Stimulated activated CD4-positive, alpha-beta T cell treated with anti-CD3 and anti-CD28 coated beads, Interleukin-4, amount 100 ng/mL, for 1 hour (primary cell): ENCODE data around the gene APEH.
A peak's percentile ranks its signal among the peaks of the same experiment; 100 is the strongest.
"Not testable (repeated sequence)": the region's sequence is repeated elsewhere in the genome, so short reads cannot be mapped to it uniquely, and the experiment has no call there.

Experiments
- DNase-seq: peaks from one replicate; pipeline ENCODE4 v3.0.0-alpha.2; 2020

The APEH gene

DNA sequence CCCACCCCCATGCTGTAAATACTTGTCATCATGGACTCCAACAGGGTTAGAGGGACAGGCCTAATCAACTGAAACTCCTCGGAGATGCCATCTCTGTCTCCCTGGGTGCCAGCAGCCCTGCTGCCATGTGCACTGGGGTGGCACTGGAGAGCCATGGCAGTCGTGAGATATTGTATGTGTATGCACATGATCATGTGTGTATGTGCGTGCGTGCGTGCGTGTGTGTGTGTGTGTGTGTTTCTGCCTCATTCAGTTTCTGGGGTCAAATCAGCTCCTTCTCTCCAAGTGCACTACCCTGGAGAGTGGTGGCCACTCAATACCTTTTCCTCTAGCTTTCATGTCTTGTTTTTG, 3.2 kb upstream of the APEH start:
- DNase-seq = no peak

DNA sequence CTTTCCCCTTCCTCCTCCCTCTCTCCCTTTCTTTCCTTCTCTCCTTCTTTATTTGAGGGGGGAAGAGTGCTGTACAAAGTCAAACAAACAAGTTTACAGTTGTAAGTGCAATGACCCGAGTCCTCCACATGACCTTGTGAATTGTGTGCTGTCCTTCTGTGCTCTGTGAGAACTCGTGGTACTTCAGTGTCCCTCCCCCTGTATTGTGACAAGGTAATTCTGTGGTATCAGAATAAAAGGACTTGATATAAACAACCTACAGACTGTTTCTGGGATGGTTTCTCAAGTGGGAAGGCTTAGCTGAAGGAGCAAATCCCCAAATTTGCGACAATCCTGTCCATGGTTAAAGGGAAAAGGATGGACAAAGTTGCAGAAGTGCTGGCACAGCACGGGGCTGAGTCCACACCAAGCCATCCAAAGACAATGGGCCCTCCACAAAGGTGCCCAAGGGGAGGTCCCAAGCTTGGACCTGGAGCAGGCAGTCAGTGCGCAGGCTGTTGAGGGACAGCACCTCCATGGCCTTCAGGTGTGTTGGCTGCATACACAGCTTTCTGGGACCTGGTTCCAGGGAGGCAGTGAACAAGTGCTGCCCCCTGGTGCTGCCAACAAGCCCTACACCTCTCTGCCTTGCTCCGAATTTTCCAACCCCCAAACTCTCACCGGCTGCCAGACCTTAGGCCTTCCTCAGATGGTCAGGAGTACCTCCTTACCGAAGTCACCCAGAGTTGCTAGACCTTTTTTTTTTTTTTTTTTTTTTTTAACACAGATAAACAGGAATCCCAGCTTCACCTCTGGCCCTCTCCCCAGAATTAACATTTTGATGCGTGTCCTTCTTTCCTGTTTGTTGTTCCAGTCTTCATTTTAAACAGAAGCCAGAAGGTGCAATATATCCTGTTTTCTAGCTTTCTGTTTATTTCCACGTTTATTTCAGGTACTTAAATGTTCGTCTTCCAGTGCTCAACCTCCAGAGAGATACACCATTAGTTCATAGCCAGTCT, 2.6 kb upstream of the APEH start:
- peak; percentile 74 for DNase-seq

DNA sequence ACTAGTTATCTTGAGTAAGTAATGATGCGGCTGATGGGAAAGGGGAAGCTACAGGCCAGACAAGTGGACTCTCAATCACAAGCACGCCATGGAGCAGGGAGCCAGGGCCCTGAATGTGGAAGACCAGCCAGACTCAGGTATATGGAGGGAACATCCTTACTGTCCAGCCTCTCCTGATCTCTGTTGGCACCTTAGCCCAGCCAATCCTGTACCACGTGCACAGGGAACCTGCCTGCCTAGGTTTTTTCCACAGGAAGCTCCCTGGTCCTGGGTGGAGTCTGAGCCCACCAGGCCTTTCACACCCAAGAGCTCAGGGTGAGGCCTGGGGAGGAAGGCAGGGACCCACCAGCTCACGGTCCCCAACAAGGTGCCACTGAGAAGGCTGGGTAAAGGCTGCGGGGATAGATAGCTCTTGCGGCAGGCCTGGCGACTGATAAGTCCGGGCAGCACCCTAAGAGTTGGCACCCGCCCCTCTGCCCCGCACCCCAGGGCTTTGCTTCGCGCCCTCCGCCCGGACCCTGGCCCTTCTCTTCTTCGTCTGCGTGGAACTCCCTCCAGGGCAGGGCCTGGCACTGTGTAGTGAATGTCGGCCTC, 933 bp upstream of the APEH start:
- DNase-seq = no peak

DNA sequence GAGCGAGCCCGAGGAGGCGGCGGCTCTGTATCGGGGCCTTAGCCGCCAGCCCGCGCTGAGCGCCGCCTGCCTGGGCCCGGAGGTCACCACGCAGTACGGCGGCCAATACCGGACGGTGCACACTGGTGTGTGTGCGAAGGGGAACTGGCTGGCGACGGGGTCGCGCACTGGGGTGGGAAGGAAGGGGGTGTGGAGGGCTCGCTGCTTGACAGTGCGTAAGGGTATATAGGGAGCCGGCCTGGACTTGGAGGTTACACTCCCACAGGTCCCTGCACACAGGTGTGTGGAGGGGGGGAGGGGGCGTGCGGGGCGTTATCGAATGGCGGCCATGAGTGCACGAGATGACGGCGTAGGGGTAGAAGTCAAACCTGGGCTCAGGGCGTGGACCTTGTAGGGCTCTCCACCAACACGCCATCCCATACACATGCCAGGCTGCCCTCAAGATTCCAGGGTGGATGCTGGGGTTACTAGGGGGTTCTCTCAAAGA, 389 bp downstream of the APEH start:
- peak; percentile 38 for DNase-seq

GRCh38 chr3:49675912-49676311, 1.8 kb downstream of the APEH start:
- no peak for DNase-seq

GRCh38 chr3:49680493-49681231, 6.5 kb downstream of the APEH start:
- DNase-seq = no peak

DNA sequence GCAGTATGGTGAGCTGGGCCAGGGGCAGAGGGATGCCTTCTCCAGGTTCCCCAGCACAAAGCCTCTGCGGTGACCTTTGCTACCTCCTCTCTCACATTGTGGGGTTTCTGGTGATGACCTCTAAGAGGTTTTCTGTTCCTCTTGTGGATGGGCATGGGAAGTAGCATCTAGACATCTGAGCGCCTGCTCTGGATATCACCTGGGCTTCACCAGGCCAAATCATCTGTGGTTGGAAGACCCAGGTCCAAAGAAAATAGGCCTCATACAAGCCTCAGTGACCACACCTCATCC, 7.0 kb downstream of the APEH start:
- no peak for DNase-seq

DNA sequence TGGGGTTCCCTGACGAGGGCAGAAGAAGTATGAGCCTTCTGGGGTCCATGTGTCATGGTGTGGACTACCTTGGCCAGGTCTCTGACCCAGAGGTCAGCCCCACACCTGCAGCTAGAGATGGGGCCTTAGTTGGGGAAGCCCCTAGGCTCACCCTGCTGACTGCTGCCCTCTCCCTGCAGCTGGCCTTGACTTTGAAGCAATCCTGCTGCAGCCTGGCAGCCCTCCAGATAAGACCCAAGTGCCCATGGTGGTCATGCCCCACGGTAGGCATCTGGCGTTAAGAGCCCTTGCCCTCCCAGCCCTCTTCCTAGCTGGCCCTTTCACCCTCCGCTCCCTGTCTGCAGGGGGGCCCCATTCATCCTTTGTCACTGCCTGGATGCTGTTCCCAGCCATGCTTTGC, 7.4 kb downstream of the APEH start:
- no peak for DNase-seq

DNA sequence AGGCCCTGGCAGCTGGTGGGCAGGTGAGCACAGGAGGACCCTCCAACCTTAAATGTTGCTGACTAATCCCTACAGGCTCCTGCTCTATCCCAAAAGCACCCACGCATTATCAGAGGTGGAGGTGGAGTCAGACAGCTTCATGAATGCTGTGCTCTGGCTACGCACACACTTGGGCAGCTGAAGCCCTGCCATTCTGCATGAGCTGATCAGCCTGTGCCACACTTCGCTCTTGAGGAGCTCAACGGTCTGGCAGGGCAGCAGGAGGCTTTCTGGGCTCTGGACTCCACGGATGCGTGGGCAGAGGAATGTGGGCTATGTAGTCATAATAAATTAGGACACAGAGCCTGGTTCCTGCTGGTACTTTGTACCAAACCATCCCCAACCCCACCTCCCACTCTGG, 9.0 kb downstream of the APEH start:
- no peak for DNase-seq

DNA sequence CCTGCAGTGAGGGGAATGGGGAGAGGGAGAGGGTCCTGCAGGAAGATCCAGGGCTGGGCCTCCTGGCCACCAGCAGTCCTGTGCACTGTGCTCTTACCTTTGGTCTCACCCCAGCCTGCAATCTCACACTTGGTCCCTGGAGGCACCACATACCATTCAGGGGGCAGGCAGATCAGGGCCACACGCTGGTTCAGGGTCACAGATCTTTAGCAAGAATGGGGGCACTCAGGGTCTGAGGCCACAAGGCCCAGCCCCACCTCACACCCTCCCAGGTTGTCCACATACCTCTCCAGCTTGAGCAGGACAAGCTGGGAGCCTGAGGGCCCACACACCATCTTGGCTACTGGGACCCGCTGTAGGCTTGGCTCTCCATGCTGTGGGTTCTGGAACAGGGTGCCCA, 10.3 kb downstream of the APEH start:
- DNase-seq = not testable (repeated sequence)

DNA sequence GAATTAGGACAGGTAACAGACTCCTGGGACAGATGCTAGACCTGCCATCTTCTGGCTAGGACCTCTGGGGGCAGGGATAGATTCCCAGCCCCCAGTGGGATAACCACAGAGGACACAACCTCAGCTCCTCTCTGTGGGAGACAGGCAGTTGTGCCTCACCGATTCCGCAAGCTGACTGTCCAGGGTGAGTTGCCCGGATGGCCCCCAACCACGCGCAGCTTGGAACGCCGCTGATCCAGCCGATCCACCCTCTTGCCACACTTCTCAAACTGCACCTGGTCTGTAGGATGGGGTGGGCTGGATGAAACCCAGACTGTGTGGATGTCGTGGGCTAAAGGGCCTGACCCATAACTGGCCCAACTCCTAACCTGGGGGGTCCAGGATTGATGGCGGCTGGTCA, 11.0 kb downstream of the APEH start:
- DNase-seq = not testable (repeated sequence)

DNA sequence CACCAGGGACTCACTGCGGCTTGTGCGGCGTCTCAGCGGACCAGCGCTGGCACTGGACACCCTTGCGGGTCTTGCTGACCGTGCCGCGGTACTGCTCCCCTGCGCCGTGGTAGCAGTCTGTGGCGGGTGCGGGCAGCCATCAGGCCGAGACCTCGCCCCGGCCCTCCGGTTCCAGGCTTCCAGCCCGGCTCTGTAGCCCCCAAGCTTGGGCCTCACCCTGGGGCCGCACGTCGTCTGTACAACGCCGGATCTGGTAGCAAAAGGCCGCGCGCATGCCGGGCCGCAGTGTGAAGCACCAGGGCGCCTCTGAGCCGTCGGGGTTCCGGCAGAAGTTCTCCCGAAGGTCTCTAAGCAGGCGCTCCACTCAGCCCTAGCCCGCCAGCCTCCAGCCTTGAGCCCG, 11.7 kb downstream of the APEH start:
- peak; percentile 18 for DNase-seq

DNA sequence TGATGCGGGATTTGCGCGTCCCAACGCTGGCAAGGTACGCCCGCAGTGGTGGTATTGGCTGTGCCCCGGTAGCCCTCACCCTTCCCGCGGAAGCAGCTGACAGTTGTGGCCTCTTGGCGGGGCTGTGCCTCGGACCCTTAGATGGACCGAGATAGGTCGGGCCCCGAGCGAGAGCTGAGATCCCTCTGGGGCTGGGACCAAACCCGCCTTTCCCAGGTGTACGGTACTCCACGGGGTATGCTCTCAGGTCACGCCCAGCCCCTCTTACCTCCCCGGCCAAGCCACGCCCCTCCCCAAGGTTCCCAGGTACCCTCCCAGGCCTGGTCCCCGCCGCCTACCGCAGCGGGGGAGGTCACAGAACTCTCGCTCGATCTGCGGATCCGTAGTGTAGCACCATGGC, 12.2 kb downstream of the APEH start:
- DNase-seq = peak; percentile 39

GRCh38 chr3:49686769-49687423, 12.7 kb downstream of the APEH start:
- peak; percentile 41 for DNase-seq

- DNase-seq = not testable (repeated sequence)
These were observed 13.3 kb downstream of the APEH start for GRCh38 chr3:49687424-49687795.

DNA sequence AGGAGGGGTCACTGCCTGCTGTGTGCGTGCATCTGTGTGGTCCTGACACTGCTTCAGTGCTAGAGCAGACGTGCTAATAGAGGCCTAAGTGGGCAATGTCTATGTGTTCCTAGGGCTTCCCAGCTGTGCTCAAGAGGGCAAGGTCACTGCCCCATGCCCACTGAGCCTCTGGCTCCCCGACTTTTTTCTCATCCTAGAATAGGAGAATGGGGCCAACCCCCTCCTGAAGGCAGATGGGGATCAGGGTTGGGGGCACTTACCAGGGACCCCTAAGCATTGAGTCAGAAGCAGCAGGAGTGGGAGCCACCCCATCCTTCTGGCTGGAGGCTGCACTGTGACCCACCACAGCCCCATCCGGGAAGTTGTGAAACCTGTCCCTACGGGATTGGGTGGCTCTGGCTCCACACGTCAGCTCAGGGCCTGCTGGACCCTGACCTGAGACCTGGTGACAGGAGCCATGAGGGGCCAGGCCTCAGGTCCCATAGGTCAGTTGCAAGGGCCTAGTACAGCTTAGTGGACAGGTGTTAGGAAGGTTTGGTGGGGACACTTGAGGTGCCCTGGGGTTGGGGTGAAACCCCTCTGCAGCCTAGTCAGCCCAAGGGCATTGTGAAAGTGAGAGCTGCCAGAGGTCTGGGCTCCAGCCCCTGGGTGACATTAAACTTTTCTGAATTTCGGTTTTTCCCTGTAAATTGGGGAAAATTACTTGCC, 14.3 kb downstream of the APEH start:
- not testable (repeated sequence) for DNase-seq

GRCh38 chr3:49689046-49689907, 15.1 kb downstream of the APEH start, which contains the start of the genes MST1 and RNF123:
TSS of gene MST1 (minus strand) at chr3:49689474. CDS start at chr3:49688691, 783 bp downstream.
TSS of gene RNF123 (plus strand) at chr3:49689557. CDS start at chr3:49691166, 1,609 bp downstream.
- DNase-seq = peak; percentile 94

DNA sequence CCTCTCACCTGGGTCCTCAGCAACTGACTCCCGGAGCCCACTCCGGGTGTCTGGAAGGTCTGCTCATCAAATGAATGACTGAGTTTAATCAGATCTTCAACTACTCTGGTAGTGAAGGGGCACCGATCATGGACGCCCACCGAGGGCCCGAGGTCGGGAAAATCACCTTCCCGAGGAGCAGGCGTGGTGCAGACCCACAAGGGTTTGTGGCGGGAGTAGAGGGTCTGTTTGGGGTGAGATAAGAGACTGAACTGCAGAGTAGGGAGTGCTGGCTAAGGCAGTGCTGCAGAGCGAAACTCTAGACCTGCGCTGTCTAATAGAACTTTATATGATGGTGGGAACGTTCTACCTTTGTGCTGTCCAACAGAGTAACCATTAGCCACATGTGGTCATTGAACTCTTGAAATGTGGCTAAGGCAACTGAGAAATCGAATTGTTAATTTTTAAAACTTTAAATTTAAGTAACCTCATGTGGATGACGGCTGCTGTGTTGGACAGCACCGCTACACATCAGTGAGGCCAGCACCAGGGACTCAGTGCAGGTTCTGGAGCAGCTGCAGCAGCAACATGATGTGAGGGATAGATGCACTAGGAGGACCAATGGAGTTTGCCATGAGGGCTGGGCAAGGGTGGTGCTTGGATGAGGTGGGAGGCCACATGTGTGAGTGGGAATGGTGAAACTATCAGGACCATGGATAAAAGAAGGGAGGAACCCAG, 15.9 kb downstream of the APEH start:
- not testable (repeated sequence) for DNase-seq

DNA sequence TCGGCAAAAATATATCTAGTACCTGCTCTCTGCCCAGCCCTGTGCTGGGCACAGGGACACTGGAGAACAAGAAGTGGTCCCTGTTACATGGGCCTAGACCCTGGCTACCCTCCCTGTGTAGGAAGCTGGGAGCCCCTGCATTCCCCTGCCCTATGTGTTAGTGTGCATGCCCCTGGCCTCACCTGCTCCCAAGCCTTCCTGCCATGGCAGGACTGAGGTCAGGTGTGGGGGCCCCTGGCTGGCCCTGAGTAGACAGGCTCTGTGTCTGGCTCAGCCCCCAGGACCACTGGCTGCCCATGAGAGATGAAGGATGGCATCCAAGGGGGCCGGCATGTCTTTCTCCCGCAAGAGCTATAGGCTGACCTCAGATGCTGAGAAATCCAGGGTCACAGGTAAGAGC, 16.7 kb downstream of the APEH start:
- DNase-seq = not testable (repeated sequence)

DNA sequence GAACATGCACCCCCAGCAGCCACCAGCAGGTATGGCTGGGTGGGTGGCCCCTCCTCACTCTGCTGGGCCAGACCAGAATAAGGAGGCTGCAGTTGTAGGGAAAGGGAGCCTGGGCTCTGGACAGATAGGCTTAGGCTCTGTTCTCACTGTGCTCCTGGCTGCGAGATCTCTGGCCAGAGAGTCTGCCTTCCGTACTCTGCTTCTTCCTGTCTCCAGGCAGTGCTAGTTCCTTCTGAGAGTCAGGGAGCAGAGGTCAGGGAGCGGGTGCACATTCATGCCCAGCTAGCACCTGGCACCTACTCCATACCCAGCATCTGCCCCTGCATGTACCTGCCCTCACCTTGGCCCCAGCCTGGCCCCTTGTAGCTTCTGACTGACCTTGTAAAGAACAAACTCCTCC, 17.3 kb downstream of the APEH start:
- DNase-seq = not testable (repeated sequence)
